ENCODE measurements around the gene SESTD1. TPM values are rescaled to one million over a fixed set of nuclear protein-coding genes. Genes with fewer than 3 reads are reported as not detected.

SESTD1 gene
- total RNA-seq, 2 experiments from 2014 or later: 8.7 to 10.2 TPM

- Mint-ChIP-seq H3K27ac (no peak overlapping the region), H3K4me1 (ENCODE audit: low read depth) (no peaks in the 10 kb centered on the region), H3K27me3 (no peaks in the 10 kb centered on the region), H3K36me3 (ENCODE audit: low read depth) (no peaks in the 10 kb centered on the region), H3K9me3 (no peaks in the 10 kb centered on the region), H3K4me3 (no peak overlapping the region)
- H3K4me1 ChIP-seq (ENCODE audit: insufficient read depth, low read length): no peaks in the 10 kb centered on the region
- H3K27me3 ChIP-seq (ENCODE audit: control insufficient read depth in 1 of 2, insufficient read depth in 2 of 2, low read length in 2 of 2): no peaks in the 10 kb centered on the region
- intact Hi-C loops (cut with DNase I, micrococcal nuclease): no loop called here
- DNase-seq: no peak
- TF ChIP-seq CTCF (IDR thresholded peaks at IDR 0.05): no peak
- H3K36me3 ChIP-seq (ENCODE audit: insufficient read depth, low read length): no peaks in the 10 kb centered on the region
- POLR2A ChIA-PET: no interaction called here
- no peak for ATAC-seq (ENCODE audit: poor library complexity)
- CTCF ChIA-PET: no interaction called here
- H3K4me3 ChIP-seq (ENCODE audit: low read length): no peak overlapping the region
- no peaks in the 10 kb centered on the region for H3K9me3 ChIP-seq (ENCODE audit: control insufficient read depth in 1 of 2, insufficient read depth in 1 of 2, low read length in 2 of 2)
- no peak overlapping the region for H3K27ac ChIP-seq (ENCODE audit: low read depth in 1 of 2, low read length in 2 of 2)
Observed at GRCh38 chr2:179297927-179298326, 33.3 kb upstream of the SESTD1 start.

GRCh38 chr2:179290329-179290728 lies 25.7 kb upstream of the SESTD1 start:
- no peaks in the 10 kb centered on the region for H3K27me3 ChIP-seq (ENCODE audit: control insufficient read depth in 1 of 2, insufficient read depth in 2 of 2, low read length in 2 of 2)
- H3K27ac Mint-ChIP-seq: no peak overlapping the region
- no peak overlapping the region for H3K27ac ChIP-seq (ENCODE audit: low read depth in 1 of 2, low read length in 2 of 2)
- H3K9me3 Mint-ChIP-seq: no peaks in the 10 kb centered on the region
- no peaks in the 10 kb centered on the region for H3K9me3 ChIP-seq (ENCODE audit: control insufficient read depth in 1 of 2, insufficient read depth in 1 of 2, low read length in 2 of 2)
- DNase-seq: no peak
- no peaks in the 10 kb centered on the region for H3K36me3 Mint-ChIP-seq (ENCODE audit: low read depth)
- ChIA-PET CTCF (no interaction called here), POLR2A (no interaction called here)
- no peak overlapping the region for H3K4me3 ChIP-seq (ENCODE audit: low read length)
- no peaks in the 10 kb centered on the region for H3K4me1 ChIP-seq (ENCODE audit: insufficient read depth, low read length)
- no peak for ATAC-seq (ENCODE audit: poor library complexity)
- H3K4me3 Mint-ChIP-seq: no peak overlapping the region
- no peak for TF ChIP-seq CTCF (IDR thresholded peaks at IDR 0.05)
- no peaks in the 10 kb centered on the region for H3K4me1 Mint-ChIP-seq (ENCODE audit: low read depth)
- intact Hi-C loops (cut with DNase I, micrococcal nuclease): no loop called here
- no peaks in the 10 kb centered on the region for H3K36me3 ChIP-seq (ENCODE audit: insufficient read depth, low read length)
- H3K27me3 Mint-ChIP-seq: no peaks in the 10 kb centered on the region

- POLR2A ChIA-PET: interaction anchor here (0.6 kb wide), 1 partner anchor 32 kb away, joined by 3 read pairs; no protein-coding TSS in a partner anchor
- DNase-seq: no peak
Observed at GRCh38 chr2:179285060-179285459, 20.4 kb upstream of the SESTD1 start.

More at GRCh38 chr2:179285060-179285459, 20.4 kb upstream of the SESTD1 start:
- H3K4me3 ChIP-seq (ENCODE audit: low read length): no peak overlapping the region
- H3K27ac Mint-ChIP-seq: no peak overlapping the region
- no peak overlapping the region for H3K27ac ChIP-seq (ENCODE audit: low read depth in 1 of 2, low read length in 2 of 2)
- intact Hi-C loops (cut with DNase I, micrococcal nuclease): no loop called here
- no peaks in the 10 kb centered on the region for H3K9me3 Mint-ChIP-seq
- no peaks in the 10 kb centered on the region for H3K36me3 ChIP-seq (ENCODE audit: insufficient read depth, low read length)
- H3K27me3 ChIP-seq (ENCODE audit: control insufficient read depth in 1 of 2, insufficient read depth in 2 of 2, low read length in 2 of 2): no peaks in the 10 kb centered on the region
- no peak overlapping the region for H3K4me3 Mint-ChIP-seq
- H3K9me3 ChIP-seq (ENCODE audit: control insufficient read depth in 1 of 2, insufficient read depth in 1 of 2, low read length in 2 of 2): no peaks in the 10 kb centered on the region
- no peaks in the 10 kb centered on the region for H3K36me3 Mint-ChIP-seq (ENCODE audit: low read depth)
- no peaks in the 10 kb centered on the region for H3K4me1 Mint-ChIP-seq (ENCODE audit: low read depth)
- TF ChIP-seq CTCF (IDR thresholded peaks at IDR 0.05): no peak
- no peaks in the 10 kb centered on the region for H3K4me1 ChIP-seq (ENCODE audit: insufficient read depth, low read length)
- CTCF ChIA-PET: no interaction called here
- no peaks in the 10 kb centered on the region for H3K27me3 Mint-ChIP-seq
- ATAC-seq (ENCODE audit: poor library complexity): no peak

All from CD4-positive, alpha-beta T cell (primary cell).